Measurements from ENCODE around the gene MTMR2. TPM values are rescaled to one million over a fixed set of nuclear protein-coding genes. Genes with fewer than 3 reads are reported as not detected.

MTMR2 gene
- total and polyA plus RNA-seq, 10 of the 15 experiments (the other 5 are each of a cell fraction or from before 2014, with no cell fraction given): 7.6 to 46.6 (median 22.5) TPM

DNA sequence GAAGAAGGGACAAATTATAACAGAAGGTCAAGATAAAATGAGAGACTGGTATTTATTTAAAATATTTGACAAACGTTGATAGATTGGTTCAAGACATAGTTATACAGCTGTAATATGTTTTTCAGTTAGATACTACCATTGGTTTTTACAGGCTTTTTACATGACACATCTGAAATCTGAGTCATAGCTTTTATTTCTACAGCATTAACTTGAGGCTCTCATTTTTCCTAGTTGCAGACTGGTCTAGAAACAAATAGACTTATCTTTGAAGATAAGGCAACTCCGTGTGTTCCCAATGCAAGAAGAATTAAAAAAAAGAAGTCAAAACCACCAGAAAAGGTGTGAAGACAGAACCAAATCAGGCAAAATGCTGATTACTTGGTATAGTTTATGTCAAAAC is 102.3 kb downstream of the MTMR2 start (continued):
- TF ChIP-seq KLF5 (IDR thresholded peaks at IDR 0.05; ENCODE audit: partially characterized antibody) (no peak), CHD2 (IDR thresholded peaks at IDR 0.05; ENCODE audit: borderline replicate concordance, low read depth, low read length) (no peak)
- TF ChIP-seq, protein P1, sequence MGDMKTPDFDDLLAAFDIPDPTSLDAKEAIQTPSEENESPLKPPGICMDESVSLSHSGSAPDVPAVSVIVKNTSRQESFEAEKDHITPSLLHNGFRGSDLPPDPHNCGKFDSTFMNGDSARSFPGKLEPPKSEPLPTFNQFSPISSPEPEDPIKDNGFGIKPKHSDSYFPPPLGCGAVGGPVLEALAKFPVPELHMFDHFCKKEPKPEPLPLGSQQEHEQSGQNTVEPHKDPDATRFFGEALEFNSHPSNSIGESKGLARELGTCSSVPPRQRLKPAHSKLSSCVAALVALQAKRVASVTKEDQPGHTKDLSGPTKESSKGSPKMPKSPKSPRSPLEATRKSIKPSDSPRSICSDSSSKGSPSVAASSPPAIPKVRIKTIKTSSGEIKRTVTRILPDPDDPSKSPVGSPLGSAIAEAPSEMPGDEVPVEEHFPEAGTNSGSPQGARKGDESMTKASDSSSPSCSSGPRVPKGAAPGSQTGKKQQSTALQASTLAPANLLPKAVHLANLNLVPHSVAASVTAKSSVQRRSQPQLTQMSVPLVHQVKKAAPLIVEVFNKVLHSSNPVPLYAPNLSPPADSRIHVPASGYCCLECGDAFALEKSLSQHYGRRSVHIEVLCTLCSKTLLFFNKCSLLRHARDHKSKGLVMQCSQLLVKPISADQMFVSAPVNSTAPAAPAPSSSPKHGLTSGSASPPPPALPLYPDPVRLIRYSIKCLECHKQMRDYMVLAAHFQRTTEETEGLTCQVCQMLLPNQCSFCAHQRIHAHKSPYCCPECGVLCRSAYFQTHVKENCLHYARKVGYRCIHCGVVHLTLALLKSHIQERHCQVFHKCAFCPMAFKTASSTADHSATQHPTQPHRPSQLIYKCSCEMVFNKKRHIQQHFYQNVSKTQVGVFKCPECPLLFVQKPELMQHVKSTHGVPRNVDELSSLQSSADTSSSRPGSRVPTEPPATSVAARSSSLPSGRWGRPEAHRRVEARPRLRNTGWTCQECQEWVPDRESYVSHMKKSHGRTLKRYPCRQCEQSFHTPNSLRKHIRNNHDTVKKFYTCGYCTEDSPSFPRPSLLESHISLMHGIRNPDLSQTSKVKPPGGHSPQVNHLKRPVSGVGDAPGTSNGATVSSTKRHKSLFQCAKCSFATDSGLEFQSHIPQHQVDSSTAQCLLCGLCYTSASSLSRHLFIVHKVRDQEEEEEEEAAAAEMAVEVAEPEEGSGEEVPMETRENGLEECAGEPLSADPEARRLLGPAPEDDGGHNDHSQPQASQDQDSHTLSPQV (IDR thresholded peaks at IDR 0.05): no peak

DNA sequence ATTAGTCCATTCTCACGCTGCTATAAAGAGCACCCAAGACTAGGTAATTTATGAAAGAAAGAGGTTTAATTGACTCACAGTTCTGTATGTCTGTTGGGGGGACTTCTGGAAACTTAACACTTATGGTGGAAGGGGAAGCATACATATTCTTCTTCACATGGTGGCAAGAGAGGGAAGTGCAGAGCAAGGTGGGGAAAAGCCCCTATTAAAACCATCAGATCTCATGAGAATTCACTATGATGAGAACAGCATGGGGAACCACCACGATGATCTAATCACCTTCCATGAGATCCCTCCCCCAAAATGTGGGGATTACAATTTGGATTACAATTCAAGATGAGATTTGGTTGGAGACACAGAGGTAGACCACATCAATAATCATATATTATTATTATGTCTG is 107.9 kb downstream of the MTMR2 start:
- WGBS (ENCODE audit: insufficient coverage, insufficient replicate concordance, low lambda C conversion rate, missing lambda C conversion rate): 32% methylated on average over 2 of the region's 2 CpGs
- POLR2A ChIA-PET: no interaction called here
- TF ChIP-seq, protein P2, sequence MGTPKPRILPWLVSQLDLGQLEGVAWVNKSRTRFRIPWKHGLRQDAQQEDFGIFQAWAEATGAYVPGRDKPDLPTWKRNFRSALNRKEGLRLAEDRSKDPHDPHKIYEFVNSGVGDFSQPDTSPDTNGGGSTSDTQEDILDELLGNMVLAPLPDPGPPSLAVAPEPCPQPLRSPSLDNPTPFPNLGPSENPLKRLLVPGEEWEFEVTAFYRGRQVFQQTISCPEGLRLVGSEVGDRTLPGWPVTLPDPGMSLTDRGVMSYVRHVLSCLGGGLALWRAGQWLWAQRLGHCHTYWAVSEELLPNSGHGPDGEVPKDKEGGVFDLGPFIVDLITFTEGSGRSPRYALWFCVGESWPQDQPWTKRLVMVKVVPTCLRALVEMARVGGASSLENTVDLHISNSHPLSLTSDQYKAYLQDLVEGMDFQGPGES (IDR thresholded peaks at IDR 0.05): no peak
- TF ChIP-seq, protein P3, sequence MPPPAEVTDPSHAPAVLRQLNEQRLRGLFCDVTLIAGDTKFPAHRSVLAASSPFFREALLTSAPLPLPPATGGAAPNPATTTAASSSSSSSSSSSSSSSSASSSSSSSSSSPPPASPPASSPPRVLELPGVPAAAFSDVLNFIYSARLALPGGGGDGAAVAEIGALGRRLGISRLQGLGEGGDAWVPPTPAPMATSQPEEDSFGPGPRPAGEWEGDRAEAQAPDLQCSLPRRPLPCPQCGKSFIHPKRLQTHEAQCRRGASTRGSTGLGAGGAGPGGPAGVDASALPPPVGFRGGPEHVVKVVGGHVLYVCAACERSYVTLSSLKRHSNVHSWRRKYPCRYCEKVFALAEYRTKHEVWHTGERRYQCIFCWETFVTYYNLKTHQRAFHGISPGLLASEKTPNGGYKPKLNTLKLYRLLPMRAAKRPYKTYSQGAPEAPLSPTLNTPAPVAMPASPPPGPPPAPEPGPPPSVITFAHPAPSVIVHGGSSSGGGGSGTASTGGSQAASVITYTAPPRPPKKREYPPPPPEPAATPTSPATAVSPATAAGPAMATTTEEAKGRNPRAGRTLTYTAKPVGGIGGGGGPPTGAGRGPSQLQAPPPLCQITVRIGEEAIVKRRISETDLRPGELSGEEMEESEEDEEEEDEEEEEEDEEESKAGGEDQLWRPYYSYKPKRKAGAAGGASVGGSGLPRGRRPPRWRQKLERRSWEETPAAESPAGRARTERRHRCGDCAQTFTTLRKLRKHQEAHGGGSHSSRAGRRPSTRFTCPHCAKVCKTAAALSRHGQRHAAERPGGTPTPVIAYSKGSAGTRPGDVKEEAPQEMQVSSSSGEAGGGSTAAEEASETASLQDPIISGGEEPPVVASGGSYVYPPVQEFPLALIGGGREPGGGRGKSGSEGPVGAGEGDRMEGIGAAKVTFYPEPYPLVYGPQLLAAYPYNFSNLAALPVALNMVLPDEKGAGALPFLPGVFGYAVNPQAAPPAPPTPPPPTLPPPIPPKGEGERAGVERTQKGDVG (CRISPR knock-in tag; IDR thresholded peaks at IDR 0.05): no peak
- TF ChIP-seq TCF7 (IDR thresholded peaks at IDR 0.05; ENCODE audit: borderline replicate concordance) (no peak), MEF2B (IDR thresholded peaks at IDR 0.05; ENCODE audit: partially characterized antibody, poor library complexity, severe bottlenecking) (peak; percentile 51), HDAC2 (IDR thresholded peaks at IDR 0.05) (no peak), HDAC6 (IDR thresholded peaks at IDR 0.05; ENCODE audit: unreplicated experiment) (no peak)
- TF ChIP-seq, protein P4, sequence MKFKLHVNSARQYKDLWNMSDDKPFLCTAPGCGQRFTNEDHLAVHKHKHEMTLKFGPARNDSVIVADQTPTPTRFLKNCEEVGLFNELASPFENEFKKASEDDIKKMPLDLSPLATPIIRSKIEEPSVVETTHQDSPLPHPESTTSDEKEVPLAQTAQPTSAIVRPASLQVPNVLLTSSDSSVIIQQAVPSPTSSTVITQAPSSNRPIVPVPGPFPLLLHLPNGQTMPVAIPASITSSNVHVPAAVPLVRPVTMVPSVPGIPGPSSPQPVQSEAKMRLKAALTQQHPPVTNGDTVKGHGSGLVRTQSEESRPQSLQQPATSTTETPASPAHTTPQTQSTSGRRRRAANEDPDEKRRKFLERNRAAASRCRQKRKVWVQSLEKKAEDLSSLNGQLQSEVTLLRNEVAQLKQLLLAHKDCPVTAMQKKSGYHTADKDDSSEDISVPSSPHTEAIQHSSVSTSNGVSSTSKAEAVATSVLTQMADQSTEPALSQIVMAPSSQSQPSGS (IDR thresholded peaks at IDR 0.05; ENCODE audit: low read length): no peak
- TF ChIP-seq, protein P5, sequence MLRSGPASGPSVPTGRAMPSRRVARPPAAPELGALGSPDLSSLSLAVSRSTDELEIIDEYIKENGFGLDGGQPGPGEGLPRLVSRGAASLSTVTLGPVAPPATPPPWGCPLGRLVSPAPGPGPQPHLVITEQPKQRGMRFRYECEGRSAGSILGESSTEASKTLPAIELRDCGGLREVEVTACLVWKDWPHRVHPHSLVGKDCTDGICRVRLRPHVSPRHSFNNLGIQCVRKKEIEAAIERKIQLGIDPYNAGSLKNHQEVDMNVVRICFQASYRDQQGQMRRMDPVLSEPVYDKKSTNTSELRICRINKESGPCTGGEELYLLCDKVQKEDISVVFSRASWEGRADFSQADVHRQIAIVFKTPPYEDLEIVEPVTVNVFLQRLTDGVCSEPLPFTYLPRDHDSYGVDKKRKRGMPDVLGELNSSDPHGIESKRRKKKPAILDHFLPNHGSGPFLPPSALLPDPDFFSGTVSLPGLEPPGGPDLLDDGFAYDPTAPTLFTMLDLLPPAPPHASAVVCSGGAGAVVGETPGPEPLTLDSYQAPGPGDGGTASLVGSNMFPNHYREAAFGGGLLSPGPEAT (IDR thresholded peaks at IDR 0.05; ENCODE audit: low read depth): peak; percentile 28; the same call in 1 of the 2 replicates

More for the DNA sequence above, 107.9 kb downstream of the MTMR2 start:
- no TSS peak for BruUV-seq (replicated peaks)
- ChIA-PET CTCF (interaction anchor here (1.3 to 1.4 kb wide), 2 partner anchors 16 to 25 kb away, joined by 3 read pairs; no protein-coding TSS in a partner anchor), SMC1A (ENCODE audit: uncharacterized antibody, unreplicated experiment) (no interaction called here), RAD21 (ENCODE audit: unreplicated experiment) (no interaction called here)
- no peak overlapping the region for H2AFZ ChIP-seq (ENCODE audit: control insufficient read depth, low read depth, low read length)
- H3K79me2 ChIP-seq (ENCODE audit: control insufficient read depth, insufficient read depth, low read length): no peaks in the 10 kb centered on the region
- no peak overlapping the region for H3K9ac ChIP-seq (ENCODE audit: control insufficient read depth, insufficient read depth, low read length)
- intact Hi-C loops (cut with micrococcal nuclease; ENCODE audit: unreplicated experiment): no loop called here
- in situ Hi-C loops (cut with MboI): no loop called here
- no peak for DNase-seq (ENCODE audit: low read depth, low spot score)
- no peaks in the 10 kb centered on the region for H3K27me3 ChIP-seq (replicated peaks in 1 of 2; ENCODE audit: control insufficient read depth in 2 of 2, insufficient read depth in 2 of 2, low read length in 1 of 2)
- H3K4me2 ChIP-seq (ENCODE audit: control insufficient read depth, insufficient read depth): no peak overlapping the region
- no peaks in the 10 kb centered on the region for H3K4me1 ChIP-seq (ENCODE audit: control insufficient read depth, insufficient read depth, low read length)
- FAIRE-seq: no peak
- peaks cover 0 to 12% of the 10 kb centered on the region in 2 experiments; a peak in 2 of 4 replicates for H3K36me3 ChIP-seq (ENCODE audit: control insufficient read depth in 2 of 2, insufficient read depth in 2 of 2, low read length in 1 of 2)
- no peak overlapping the region for H3K27ac ChIP-seq (ENCODE audit: control insufficient read depth, insufficient read depth)
- H4K20me1 ChIP-seq (ENCODE audit: control insufficient read depth, insufficient read depth): no peaks in the 10 kb centered on the region
- ATAC-seq: peak; percentile 94
- no peak overlapping the region for H3K4me3 ChIP-seq
- no peaks in the 10 kb centered on the region for H3K9me3 ChIP-seq (replicated peaks; ENCODE audit: control insufficient read depth, insufficient read depth, low read length)
